Adrenal gland (tissue), 5 donors: Measurements from ENCODE around the gene PRKACB.

Source experiments
- CTCF ChIP-seq, 6 experiments: fragments of 450-650 bp in 4 of 6; fragments of 200-600 bp in 2 of 6; sonication (generic) in 1 of 6; IDR thresholded peaks; 1 replicate in 5 of 6; 2 replicates in 1 of 6; pipeline versions ENCODE4 v1.5.1 to v1.8.0; 2016 to 2021; ENCODE audit warnings: antibody characterized with exemption in 6 of 6, mild to moderate bottlenecking in 2 of 6, moderate library complexity in 1 of 6
- POLR2A ChIP-seq, 2 donors: fragments of 450-650 bp; IDR thresholded peaks; one replicate each; pipeline ENCODE4 v1.6.1; 2017; ENCODE audit warnings: antibody characterized with exemption in 2 of 2, mild to moderate bottlenecking in 2 of 2, moderate library complexity in 1 of 2
- donor health status: DM: no; HTN: no; CAD: no.

- TF ChIP-seq CTCF (IDR thresholded peaks at IDR 0.05) (no peak), POLR2A (IDR thresholded peaks at IDR 0.05) (no peak)
These were observed 64.9 kb downstream of the PRKACB start for GRCh38 chr1:84208935-84209334.
